HG03442 (cell line): ENCODE measurements around the gene NOCT.
"Not testable (repeated sequence)": the region's sequence is repeated elsewhere in the genome, so short reads cannot be mapped to it uniquely, and the experiment has no call there.

Experiments
- ATAC-seq: cut with Tn5 transposase; IDR thresholded peaks from one replicate; pipeline ENCODE4 v1.9.1; 2021; ENCODE audit warnings: mild to moderate bottlenecking, moderate library complexity; ENCODE audit not compliant: unreplicated experiment

Gene NOCT

DNA sequence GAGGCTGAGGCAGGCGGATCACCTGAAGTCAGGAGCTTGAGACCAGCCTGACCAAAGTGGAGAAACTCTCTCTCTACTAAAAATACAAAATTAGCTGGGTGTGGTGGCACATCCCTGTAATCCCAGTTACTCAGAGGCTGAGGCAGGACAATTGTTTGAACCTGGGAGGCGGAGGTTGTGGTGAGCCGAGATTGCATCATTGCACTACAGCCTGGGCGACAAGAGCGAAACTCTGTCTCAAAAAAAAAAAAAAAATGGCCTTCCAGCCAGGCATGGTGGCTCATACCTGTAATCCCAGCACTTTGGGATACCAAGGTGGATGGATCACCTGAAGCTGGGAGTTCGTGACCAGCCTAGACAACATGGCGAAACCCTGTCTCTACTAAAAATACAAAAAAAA lies 7.3 kb upstream of the NOCT start:
- ATAC-seq = not testable (repeated sequence)

DNA sequence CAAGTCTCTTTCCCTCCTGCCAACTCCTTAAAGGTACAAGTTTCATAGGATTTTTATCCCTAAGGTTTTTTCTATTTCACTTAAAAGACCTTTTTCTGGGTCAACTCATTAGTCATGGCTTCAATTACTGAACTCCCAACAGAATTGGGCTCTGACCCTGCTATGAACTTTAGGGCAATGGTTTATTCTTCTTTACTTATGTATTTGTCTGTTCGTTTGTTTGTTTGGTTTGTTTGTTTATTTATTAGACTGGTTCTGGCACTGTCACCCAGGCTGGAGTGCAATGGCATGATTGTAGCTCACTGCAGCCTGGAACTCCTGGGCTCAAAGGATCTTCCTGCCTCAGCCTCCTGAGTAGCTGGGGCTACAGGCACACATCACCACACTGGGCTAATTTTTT lies 5.9 kb upstream of the NOCT start:
- no peak for ATAC-seq

- ATAC-seq = no peak
These were observed 4.2 kb upstream of the NOCT start for GRCh38 chr4:139011225-139011950.

GRCh38 chr4:139014371-139015268 lies 961 bp upstream of the NOCT start:
- peak; percentile 1 for ATAC-seq

DNA sequence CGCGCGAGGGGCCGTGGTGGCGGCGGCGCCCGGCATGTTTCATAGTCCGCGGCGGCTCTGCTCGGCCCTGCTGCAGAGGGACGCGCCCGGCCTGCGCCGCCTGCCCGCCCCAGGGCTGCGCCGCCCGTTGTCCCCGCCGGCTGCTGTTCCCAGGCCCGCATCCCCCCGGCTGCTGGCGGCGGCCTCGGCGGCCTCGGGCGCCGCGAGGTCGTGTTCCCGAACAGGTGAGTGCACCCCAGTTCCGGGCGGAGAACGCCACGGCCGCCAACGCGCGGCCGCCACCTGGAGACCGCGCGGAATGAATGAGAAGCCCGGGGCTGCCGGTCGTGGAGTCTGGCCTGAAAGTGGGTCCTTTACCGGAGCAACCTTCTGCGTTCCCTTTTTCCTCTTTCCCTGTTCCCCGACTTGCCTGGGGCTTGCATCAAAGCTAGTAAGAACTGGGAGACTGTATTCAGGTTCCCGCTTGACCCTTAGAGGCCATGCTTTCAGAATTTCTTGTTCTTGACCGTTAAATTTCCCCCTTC lies 429 bp downstream of the NOCT start:
- peak; percentile 26 for ATAC-seq

- ATAC-seq = no peak
These were observed 2.3 kb downstream of the NOCT start for GRCh38 chr4:139017861-139018260.

DNA sequence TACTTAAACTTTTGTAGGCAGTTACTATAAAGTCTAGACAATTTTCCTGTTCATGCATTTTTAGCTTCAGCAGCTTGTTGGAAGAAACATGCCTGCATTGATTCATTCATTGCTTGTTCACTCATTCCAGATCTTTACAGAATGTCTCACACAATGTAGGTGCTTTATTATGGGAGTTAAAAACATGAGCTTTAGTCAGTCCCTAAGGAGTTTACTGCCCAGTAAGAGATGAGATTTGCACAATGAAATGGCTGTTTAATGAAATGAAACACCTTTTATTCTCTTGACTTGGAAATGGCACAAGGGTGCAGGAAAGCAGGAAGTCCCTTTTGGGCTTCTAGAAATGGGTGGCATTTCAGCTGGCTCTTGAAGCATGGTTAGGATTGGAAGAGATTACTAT lies 2.9 kb downstream of the NOCT start:
- no peak for ATAC-seq

DNA sequence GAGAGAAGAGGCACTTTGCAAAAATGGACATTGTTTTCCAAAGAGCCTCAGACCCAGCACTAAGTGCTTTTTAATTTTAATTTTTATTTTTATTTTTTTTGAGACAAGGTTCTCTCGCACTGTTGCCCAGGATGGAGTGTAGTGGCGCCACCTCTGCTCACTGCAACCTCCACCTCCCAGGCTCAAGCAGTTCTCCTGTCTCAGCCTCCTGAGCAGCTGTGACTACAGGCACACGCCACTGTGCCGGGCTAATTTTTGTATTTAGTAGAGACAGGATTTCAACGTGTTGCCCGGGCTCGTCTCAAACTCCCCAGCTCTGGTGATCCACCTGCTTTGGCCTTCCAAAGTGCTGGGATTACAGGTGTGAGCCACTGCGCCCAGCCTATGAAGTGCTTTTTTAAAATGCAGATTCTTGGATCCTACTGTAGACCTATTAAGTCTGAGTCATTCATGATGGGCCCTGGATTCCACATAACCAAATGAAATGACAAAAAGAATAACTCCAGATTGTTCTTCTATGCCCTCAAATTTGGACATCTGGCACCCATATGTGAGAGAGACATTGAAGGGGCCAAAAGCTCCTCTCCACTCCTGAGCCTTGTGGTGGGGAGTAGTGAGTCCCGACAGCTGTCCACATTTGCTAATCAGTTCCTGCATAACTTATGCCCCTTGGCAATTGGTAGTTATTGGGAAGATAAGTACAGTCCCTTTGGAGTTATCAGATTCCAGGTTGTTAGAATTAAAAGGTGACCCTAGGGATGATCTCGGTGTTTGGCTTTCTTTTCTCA lies 3.6 kb downstream of the NOCT start:
- no peak for ATAC-seq

DNA sequence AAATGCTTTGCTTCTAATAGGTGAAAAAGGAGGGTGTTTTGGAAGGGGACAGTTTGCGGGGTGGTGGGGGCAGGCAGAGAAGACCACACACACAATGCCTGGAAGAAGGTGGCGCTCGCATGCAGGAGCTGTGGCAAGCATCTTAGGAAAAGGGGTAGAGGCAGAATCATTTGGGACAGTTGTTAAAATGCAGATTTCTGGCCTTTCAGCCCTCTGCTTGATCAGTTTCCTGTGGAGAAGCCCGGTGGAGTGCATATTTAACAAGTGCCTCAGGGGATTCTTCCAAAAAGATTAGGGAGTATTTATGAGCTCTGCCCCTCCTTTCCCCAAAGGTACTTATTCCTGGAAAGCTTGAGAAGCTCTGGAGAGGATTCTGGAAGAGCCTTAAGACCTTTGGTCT lies 4.8 kb downstream of the NOCT start:
- ATAC-seq = no peak

GRCh38 chr4:139021071-139021470 lies 5.5 kb downstream of the NOCT start:
- ATAC-seq = not testable (repeated sequence)

- no peak for ATAC-seq
These were observed 7.3 kb downstream of the NOCT start for GRCh38 chr4:139022835-139023234.

GRCh38 chr4:139024686-139025085 lies 9.1 kb downstream of the NOCT start:
- ATAC-seq = no peak

- ATAC-seq = no peak
These were observed 10.3 kb downstream of the NOCT start for GRCh38 chr4:139025841-139026240.

- no peak for ATAC-seq
These were observed 12.2 kb downstream of the NOCT start for GRCh38 chr4:139027776-139028175.

GRCh38 chr4:139028191-139028661 lies 12.6 kb downstream of the NOCT start:
- ATAC-seq = no peak

- ATAC-seq = not testable (repeated sequence)
These were observed 14.3 kb downstream of the NOCT start for GRCh38 chr4:139029866-139030363.

- ATAC-seq = peak; percentile 79
These were observed 15.1 kb downstream of the NOCT start for GRCh38 chr4:139030614-139031235.

DNA sequence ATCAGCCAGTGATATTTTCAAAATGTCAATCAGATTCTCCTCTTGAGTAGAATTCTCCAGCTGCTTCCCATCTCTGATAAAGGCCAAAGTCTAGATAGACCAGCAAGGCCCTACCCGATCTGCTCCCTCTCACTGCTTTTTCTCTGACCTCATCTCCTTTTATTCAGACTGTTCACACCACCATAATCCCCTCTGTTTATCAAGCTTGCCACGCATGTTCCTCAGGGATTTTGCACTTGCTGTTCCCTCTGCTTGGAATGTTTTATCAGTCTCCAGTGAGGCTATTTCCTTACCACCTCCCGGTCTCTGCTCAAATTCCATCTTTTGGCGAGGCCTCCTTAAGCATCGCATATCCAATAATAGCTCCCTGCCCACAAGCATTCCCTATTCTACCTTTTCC lies 20.1 kb downstream of the NOCT start:
- ATAC-seq = no peak

DNA sequence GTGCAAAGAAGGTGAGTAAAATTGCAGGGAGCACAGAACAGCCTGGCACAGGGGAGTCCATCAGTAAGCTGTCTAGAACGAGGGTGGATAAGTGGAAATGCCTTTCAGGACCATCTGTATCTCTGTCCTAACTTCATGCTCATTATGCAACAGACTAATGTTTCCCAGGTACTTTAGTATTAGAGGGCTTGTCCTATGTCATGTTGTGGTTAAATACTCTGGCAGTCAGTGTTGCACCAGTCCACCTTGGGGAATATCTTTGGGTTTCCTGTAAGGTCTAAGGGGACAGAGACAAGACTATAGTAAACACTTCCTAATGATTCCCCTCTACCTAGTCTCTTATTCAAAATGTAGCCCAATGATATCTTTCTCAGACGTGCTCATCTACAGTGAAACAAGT lies 21.3 kb downstream of the NOCT start:
- no peak for ATAC-seq

GRCh38 chr4:139038874-139039443 lies 23.4 kb downstream of the NOCT start:
- ATAC-seq = no peak
